ENCODE data around the gene TPRN. TPM values are rescaled to one million over a fixed set of nuclear protein-coding genes. Genes with fewer than 3 reads are reported as not detected.

TPRN gene
- total RNA-seq, 1 experiment from 2014 or later: 23.0 TPM

DNA sequence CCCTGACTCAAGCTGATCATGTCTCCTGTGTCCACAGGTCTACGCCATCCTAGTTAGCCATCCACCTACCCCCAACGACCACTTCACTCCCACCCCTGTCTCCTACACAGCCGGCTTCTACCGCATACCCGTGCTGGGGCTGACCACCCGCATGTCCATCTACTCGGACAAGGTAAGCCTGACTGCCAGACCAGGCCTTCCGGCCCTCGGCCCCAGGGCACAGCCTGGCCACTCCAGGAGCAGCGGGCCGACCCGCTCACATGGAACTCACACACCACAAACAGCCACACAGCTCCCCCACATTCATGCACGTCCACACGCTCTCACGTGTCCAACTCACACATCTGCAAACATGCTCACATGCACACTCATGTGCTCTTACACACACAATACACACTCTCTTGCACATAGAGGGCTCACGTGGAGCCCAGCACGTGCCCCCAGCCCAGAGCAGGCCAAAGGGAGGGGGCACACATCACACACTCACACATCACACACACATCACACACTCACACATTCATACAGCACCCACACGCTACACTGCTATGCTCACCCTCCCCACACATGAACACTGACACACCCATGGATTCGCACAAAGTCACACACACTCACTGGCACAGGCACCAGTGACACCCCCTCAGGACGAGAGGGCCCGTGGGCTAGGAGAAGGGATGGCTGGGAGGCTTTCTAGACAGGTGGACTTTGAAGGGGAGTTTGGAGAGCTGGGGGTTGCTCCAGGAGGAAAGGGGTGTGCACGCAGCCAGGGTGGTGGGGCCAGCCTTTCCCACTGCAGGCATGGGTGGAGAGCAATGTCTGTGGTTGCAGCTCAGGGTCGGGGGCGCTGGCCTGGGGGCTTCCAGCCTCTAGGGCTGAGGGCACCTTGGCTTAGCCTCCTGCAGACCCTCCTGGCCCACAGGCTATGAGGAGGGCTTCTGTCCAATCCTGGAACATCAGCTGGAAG lies 58.3 kb downstream of the TPRN start:
- Histone ChIP-seq H3K9me3 (ENCODE audit: low read depth, low read length, poor library complexity, severe bottlenecking) (no peaks in the 10 kb centered on the region), H3K27ac (ENCODE audit: low read depth, low read length, poor library complexity, severe bottlenecking) (no peak overlapping the region), H3K27me3 (replicated peaks; ENCODE audit: insufficient read depth, low read depth, low read length, poor library complexity) (peaks cover 74% of the 10 kb centered on the region), H3K4me1 (ENCODE audit: insufficient read depth, low read length, poor library complexity, severe bottlenecking) (no peaks in the 10 kb centered on the region), H3K4me3 (ENCODE audit: low read depth, low read length, poor library complexity, severe bottlenecking) (no peak overlapping the region), H3K36me3 (ENCODE audit: insufficient read depth, low read length, poor library complexity, severe bottlenecking) (no peaks in the 10 kb centered on the region)
- TF ChIP-seq, protein P1, sequence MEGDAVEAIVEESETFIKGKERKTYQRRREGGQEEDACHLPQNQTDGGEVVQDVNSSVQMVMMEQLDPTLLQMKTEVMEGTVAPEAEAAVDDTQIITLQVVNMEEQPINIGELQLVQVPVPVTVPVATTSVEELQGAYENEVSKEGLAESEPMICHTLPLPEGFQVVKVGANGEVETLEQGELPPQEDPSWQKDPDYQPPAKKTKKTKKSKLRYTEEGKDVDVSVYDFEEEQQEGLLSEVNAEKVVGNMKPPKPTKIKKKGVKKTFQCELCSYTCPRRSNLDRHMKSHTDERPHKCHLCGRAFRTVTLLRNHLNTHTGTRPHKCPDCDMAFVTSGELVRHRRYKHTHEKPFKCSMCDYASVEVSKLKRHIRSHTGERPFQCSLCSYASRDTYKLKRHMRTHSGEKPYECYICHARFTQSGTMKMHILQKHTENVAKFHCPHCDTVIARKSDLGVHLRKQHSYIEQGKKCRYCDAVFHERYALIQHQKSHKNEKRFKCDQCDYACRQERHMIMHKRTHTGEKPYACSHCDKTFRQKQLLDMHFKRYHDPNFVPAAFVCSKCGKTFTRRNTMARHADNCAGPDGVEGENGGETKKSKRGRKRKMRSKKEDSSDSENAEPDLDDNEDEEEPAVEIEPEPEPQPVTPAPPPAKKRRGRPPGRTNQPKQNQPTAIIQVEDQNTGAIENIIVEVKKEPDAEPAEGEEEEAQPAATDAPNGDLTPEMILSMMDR (conservative IDR thresholded peaks at IDR 0.05; ENCODE audit: low read depth, low read length): no peak
- TF ChIP-seq EZH2 (IDR thresholded peaks at IDR 0.05; ENCODE audit: borderline replicate concordance, low read depth, low read length, poor library complexity, severe bottlenecking): no peak
- DNase-seq (ENCODE audit: low spot score): no peak
- POLR2A ChIA-PET (ENCODE audit: low non-redundant PET): no interaction called here
- intact Hi-C loops (cut with micrococcal nuclease; ENCODE audit: unreplicated experiment): no loop called here
- BruUV-seq (replicated peaks): no TSS peak
- CTCF ChIA-PET: no interaction called here

Small RNAs within 50 kb of the gene (microRNA-seq; reads per million reads assigned to microRNA genes)
- not detected for gene MIR3621

Other genes starting within 250 kb of the TPRN start
- gene LCN12, start 248.5 kb downstream of the TPRN start, total RNA-seq (2021): 1.1 TPM in 1 of 2 replicates, not detected in the other
- gene PTGDS, start 223.2 kb downstream of the TPRN start, total RNA-seq (2021): not detected in 2 replicates
- not detected in 2 replicates for gene LCNL1, start 217.7 kb downstream of the TPRN start, total RNA-seq (2021)
- 91.5 and 99.5 TPM in 2 replicates for gene PAXX, start 208.3 kb downstream of the TPRN start, total RNA-seq (2021)
- not detected in 2 replicates for gene CLIC3, start 204.2 kb downstream of the TPRN start, total RNA-seq (2021)
- 27.8 and 38.9 TPM in 2 replicates for gene ABCA2, start 172.5 kb downstream of the TPRN start, total RNA-seq (2021)
- gene FUT7, start 168.7 kb downstream of the TPRN start, total RNA-seq (2021): not detected in 2 replicates
- 73.9 and 81.4 TPM in 2 replicates for gene NPDC1, start 154.6 kb downstream of the TPRN start, total RNA-seq (2021)
- not detected in 2 replicates for gene ENTPD2, start 146.7 kb downstream of the TPRN start, total RNA-seq (2021)
- 30.6 and 33.7 TPM in 2 replicates for gene SAPCD2, start 130.2 kb downstream of the TPRN start, total RNA-seq (2021)
- gene UAP1L1, start 123.2 kb downstream of the TPRN start, total RNA-seq (2021): 11.2 and 13.0 TPM in 2 replicates
- 48.6 and 54.9 TPM in 2 replicates for gene MAN1B1, start 113.8 kb downstream of the TPRN start, total RNA-seq (2021)
- 120 and 122 TPM in 2 replicates for gene DPP7, start 86.0 kb downstream of the TPRN start, total RNA-seq (2021)
- gene GRIN1, start 61.6 kb downstream of the TPRN start, total RNA-seq (2021): 0.17 and 0.52 TPM in 2 replicates
- gene LRRC26, start 30.7 kb downstream of the TPRN start, total RNA-seq (2021): not detected in 2 replicates
- gene TMEM210, start 28.7 kb downstream of the TPRN start, total RNA-seq (2021): not detected in 2 replicates
- gene ANAPC2, start 12.2 kb downstream of the TPRN start, total RNA-seq (2021): 49.6 and 54.1 TPM in 2 replicates
- gene SSNA1, start 12.1 kb downstream of the TPRN start, total RNA-seq (2021): 86.8 and 87.3 TPM in 2 replicates
- gene TMEM203, start 4.9 kb upstream of the TPRN start, total RNA-seq (2021): 37.5 and 41.8 TPM in 2 replicates
- gene NDOR1, start 5.0 kb upstream of the TPRN start, total RNA-seq (2021): 40.2 and 41.5 TPM in 2 replicates
- 13.7 and 20.2 TPM in 2 replicates for gene RNF208, start 21.5 kb upstream of the TPRN start, total RNA-seq (2021)
- 0.37 TPM in 1 of 2 replicates, not detected in the other for gene CYSRT1, start 24.4 kb upstream of the TPRN start, total RNA-seq (2021)
- 0.17 TPM in 1 of 2 replicates, not detected in the other for gene RNF224, start 26.8 kb upstream of the TPRN start, total RNA-seq (2021)
- gene SLC34A3, start 30.2 kb upstream of the TPRN start, total RNA-seq (2021): not detected in 2 replicates
- 645 and 714 TPM in 2 replicates for gene TUBB4B, start 40.5 kb upstream of the TPRN start, total RNA-seq (2021)
- gene STPG3, start 50.5 kb upstream of the TPRN start, total RNA-seq (2021): 0.35 TPM in 1 of 2 replicates, not detected in the other
- 72.6 and 78.1 TPM in 2 replicates for gene NELFB, start 54.6 kb upstream of the TPRN start, total RNA-seq (2021)
- gene TOR4A, start 77.0 kb upstream of the TPRN start, total RNA-seq (2021): 0.82 and 1.4 TPM in 2 replicates
- 7.4 and 8.9 TPM in 2 replicates for gene NRARP, start 101.5 kb upstream of the TPRN start, total RNA-seq (2021)
- 6.3 and 9.4 TPM in 2 replicates for gene EXD3, start 222.4 kb upstream of the TPRN start, total RNA-seq (2021)
- 0.28 and 0.79 TPM in 2 replicates for gene NOXA1, start 222.7 kb upstream of the TPRN start, total RNA-seq (2021)
- gene ENTPD8, start 240.6 kb upstream of the TPRN start, total RNA-seq (2021): not detected in 2 replicates